ENCODE results near the gene ZNF236.
"Not testable (repeated sequence)": the region's sequence is repeated elsewhere in the genome, so short reads cannot be mapped to it uniquely, and the experiment has no call there.

Gene ZNF236

DNA sequence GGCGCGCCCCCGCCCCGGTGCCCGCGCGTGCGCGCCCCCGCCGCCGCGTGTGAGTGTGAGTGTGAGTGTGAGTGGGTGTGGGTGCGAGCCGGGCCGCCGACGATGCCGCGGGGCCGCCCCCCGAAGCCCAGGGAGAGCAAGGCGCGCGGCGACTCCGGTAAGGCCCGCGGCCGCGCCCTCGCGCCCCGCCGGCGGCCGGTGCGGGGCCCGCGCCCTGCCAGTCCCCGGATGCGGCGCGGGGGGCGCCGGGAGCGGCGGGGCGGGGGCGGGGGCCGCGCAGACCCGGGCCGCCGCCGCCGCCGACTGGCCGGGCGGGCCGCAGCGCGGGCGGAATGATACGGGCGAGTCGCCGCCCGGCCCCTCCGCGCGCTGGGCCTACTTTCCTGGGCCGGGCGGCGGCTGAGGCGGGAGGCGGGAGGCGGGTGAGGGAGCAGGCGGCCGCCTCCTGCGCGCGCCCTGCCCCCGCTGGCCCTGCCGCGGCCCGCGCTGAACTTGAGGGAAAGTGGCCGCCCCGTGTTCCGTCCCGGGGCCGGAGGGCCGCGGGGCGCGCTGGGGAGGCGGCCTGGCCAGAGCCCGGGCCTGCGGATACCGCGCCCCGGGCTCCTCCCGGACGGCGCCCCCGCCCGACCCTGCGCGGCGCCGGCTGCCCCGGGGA is at the start of gene ZNF236:
Gene ZNF236, plus strand, starts transcription at position 52 of the 655 bp plus-strand sequence. Its CDS starts 51 bp downstream, at position 103.
- DNase-seq, result peak; percentile 90

GRCh38 chr18:76772665-76773064 is 49.7 kb upstream of the ZNF236 start:
- no peak for DNase-seq

- DNase-seq, result not testable (repeated sequence)
Observed at GRCh38 chr18:76777036-76777435, 45.3 kb upstream of the ZNF236 start.

- DNase-seq, result no peak
Observed at GRCh38 chr18:76783786-76784484, 38.4 kb upstream of the ZNF236 start.

- no peak for DNase-seq
Observed at GRCh38 chr18:76785872-76786271, 36.5 kb upstream of the ZNF236 start.

DNA sequence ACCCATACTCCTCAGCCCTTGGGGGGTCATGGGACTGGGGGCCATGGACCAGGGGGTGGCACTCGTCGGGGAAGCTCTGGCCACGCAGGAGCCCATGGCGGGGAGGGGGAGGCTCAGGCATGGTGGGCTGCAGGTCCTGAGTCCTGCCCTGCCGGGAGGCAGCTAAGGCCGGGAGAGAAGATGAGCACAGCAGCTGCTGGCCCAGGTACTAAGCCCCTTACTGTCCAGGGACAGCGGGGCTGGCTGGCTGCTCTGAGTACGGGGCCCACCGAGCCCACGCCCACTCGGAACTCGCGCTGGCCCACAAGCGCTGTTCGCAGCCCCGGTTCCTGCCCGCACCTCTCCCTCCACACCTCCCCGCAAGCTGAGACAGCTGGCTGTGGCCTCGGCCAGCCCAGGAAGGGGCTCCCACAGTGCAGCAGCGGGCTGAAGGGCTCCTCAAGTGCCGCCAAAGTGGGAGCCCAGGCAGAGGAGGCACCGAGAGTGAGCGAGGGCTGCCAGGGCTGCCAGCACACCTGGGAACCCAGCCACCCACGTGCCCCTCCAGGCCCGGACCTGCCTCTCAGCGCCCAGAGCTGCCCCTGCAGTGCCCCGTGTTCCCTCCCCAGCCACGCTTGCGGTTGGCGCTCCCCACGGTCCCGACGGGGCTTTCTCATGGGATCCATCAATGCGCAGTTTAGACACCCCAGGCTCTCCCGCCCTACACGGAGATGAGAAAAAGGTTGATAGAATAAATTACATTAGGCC is 33.6 kb upstream of the ZNF236 start:
- DNase-seq, result no peak

DNA sequence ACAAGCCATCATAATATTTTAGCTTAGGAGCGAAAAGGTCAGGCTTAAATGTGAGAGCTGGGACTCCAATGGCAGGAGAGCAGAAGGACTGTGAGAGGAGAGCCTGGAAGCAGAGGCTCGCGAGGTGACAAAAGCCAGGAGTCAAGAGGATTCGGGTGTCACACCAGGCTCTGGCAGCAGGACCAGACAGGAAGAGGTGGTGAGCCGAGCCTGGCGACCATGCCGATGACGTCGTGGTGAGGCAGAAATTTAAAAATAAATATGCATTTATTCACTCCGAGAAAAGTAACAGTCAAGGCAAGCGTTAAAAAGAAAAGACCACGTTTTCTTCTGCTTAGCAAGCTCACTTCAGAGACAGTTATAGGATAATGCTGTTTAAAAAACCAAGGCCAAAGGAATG is 31.3 kb upstream of the ZNF236 start:
- no peak for DNase-seq

- no peak for DNase-seq
Observed at GRCh38 chr18:76791642-76792041, 30.7 kb upstream of the ZNF236 start.

DNA sequence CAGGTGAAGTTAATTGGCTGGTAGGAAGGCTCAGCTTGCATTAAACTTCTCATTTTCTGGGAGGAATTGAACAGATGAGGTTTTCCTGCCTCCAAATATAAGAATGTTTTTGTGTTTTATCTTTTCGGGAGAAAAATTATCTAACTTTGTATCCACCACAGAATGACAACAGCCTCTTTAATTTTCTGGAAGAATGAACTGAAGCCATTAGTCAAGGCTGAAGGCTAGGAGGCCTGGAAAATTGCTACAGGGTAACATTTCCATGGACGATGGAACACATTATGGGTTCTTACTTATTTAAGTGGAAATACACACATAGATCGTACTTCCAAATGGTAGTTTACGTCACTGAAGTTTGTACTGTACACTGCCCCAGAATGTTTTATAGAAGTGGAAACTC is 28.0 kb upstream of the ZNF236 start:
- DNase-seq, result no peak

DNA sequence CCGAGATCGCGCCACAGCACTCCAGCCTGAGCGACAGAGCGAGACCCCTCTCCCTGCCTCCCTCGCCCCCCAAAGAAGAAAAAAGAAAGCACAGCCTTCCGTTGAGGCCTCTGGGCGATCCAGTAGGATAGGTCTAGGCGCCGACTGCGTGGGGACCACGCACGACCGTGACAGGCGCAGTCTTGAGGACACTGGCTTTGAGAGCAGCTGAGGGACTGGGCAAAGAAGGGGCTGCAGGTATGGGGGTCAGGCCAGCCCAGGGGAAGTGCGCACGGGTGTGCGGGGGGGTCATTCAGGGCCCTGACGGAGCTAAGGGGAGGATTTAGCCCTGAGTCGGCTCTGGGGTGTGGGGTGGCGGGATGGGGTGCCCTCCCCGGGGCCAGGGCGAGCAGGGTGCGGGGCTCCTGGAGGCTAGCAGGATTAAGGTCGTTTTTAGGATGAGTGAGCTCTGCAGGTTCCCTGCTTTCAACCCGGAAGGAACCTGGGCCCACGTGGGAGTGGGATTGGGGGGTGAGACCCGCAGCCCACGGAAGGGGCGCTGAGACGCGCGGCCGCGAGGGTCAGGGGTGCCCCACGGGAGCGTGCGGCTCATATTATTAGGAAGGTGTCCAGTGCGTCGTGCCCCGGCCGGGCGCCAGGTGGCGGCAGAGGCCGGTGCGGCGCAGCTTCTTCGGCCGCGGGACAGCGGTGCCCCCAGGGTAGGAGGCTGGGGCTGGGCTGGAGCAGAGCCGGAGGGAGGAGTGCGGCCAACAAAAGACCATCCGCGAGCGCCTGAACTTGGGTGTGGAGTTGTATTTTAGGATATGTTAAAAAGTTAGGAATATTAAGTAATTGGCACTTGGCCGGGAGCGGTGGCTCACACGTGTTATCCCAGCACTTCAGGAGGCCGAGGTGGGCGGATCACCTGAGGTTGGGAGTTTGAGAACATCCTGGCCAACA is 20.5 kb upstream of the ZNF236 start:
- DNase-seq, result peak; percentile 40

- no peak for DNase-seq
Observed at GRCh38 chr18:76803413-76803812, 18.9 kb upstream of the ZNF236 start.

- DNase-seq, result peak; percentile 72
Observed at GRCh38 chr18:76803814-76804213, 18.5 kb upstream of the ZNF236 start.

DNA sequence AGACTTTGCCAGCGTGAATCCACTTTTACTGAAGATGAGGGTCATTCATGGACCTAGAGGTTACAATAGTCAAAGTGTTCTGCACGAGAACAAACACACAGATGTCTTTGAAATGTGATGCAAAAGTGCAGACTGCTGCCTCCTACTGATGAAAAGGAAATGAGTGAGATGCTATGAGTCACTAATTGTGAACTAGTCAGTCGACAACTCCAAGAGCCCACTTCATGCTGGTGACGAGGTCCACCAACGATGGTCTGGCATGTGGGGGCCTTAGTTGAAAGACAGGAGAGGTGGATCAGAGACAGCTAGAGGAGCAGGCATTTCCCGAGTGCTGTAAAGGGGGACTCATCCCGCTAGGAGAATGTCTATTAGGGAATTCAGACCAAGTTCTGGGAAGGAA is 17.1 kb upstream of the ZNF236 start:
- no peak for DNase-seq

- no peak for DNase-seq
Observed at GRCh38 chr18:76806301-76806700, 16.1 kb upstream of the ZNF236 start.

DNA sequence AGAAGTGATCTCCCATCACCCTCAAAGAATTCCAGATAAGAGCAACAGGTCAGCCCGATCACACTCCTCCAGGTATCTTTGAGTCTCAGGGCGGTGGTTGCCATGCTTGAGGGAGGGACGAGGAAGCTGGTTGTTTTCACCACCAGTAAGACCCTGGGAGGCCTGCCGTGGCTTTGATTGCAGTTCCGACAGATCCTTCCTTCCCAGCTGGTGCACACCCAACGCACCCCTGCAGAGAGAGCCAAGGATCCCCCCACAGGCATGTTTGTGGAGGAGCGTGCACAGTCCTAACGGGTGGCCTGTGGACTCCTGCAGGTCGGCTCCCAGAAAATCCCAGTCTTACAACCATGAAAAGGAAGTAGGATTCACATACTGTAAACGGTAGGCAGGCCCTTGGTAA is 13.8 kb upstream of the ZNF236 start:
- DNase-seq, result no peak

DNA sequence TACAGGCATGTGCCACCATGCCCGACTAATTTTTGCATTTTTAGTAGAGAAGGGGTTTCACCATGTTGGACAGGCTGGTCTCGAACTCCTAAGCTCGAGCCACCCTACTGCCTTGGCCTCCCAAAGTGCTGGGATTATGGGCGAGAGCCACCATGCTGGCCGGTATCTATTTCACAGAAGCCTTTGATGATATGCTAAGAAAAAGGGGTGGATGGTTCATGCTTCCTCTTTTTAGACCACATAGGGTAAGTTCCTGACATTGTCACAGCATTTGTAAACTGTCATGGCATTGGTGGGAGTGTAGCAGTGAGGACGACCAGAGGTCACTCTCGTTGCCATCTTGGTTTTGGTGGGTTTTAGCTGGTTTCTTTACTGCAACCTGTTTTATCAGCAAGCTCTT is 10.8 kb upstream of the ZNF236 start:
- DNase-seq, result not testable (repeated sequence)

- DNase-seq, result no peak
Observed at GRCh38 chr18:76814256-76814655, 8.1 kb upstream of the ZNF236 start.

GRCh38 chr18:76816127-76816526 is 6.2 kb upstream of the ZNF236 start:
- no peak for DNase-seq

GRCh38 chr18:76817888-76818611 is 4.3 kb upstream of the ZNF236 start:
- DNase-seq, result no peak

DNA sequence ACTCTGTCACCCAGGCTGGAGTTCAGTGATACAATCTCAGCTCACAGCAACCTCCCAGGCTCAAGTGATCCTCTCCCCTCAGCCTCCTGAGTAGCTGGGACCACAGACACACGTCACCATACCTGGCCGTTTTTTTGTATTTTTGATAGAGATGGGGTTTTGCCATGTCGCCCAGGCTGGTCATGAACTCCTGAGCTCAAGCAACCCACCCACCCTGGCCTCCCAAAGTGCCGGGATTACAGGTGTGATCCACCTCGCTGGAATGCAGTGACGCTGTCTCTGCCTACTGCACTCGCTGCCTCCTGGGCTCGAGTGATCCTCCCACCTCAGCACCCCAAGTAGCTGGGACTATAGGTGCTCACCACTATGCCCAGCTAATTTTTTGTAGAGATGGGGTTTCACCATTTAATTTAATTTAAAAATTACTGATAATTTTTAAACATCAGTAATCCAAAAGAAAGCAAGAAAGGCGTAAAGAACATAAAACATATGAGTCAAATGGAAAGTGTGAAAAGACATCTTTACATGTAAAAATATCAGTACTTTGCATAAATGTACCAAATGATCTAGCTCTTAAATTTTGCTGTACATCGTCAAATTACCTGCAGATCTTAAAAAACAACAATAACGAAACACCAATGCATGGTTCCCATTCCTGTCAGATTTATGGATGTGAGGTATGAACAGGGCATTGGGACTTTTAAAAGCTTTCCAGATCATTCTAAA is 2.8 kb upstream of the ZNF236 start:
- DNase-seq, result no peak

DNA sequence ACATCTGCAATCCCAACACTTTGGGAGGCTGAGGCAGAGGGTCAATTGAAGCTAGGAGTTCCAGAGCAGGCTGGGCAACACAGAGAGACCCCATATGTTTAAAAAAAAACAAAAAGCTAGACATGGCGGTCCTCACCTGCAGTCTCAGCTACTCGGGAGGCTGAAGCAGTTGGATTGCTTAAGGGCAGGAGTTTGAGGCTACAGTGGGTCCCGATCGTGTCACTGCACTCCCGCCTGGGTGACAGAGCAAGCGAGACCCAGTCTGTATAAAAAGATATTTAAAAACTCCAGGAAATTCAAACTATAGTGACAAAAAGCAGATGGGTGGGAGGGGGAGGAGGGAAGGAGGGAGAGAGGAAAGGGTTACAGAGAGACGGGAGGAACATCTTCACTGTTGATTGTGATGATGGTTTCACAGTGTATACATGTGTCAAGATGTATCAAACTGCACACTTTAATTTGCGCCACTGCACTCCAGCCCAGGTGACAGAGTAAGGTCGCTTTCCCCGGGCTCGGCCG is 942 bp upstream of the ZNF236 start:
- peak; percentile 11 for DNase-seq
